OCI-LY1 (cell line): Measurements from ENCODE around the gene MBNL1.

Source experiments
- H2AFZ ChIP-seq: fragments of 200-600 bp; sonication (generic), shearing (Covaris generic); 2 replicates; pipeline ENCODE4 v1.6.0; 2014; ENCODE audit warnings: antibody characterized with exemption, mild to moderate bottlenecking, low read length
- H3F3A ChIP-seq: fragments of 200-600 bp; sonication (generic), shearing (Covaris generic); 2 replicates; pipeline ENCODE4 v1.6.0; 2014; ENCODE audit warnings: mild to moderate bottlenecking, antibody characterized with exemption, low read length, moderate library complexity; ENCODE audit not compliant: insufficient read depth
- H3K27ac ChIP-seq: fragments of 200-600 bp; sonication (generic); 2 replicates; pipeline ENCODE4 v1.5.1; 2014; ENCODE audit warnings: low read length, mixed run types, mild to moderate bottlenecking, low read depth; ENCODE audit not compliant: poor library complexity, severe bottlenecking
- H3K27me3 ChIP-seq: fragments of 200-600 bp; sonication (generic); 2 replicates; pipeline ENCODE4 v1.6.0; 2014; ENCODE audit warnings: antibody characterized with exemption, mild to moderate bottlenecking, low read length, moderate library complexity; ENCODE audit not compliant: insufficient read depth
- H3K36me3 ChIP-seq: fragments of 200-600 bp; sonication (generic); 2 replicates; pipeline ENCODE4 v1.6.1; 2014; ENCODE audit warnings: mild to moderate bottlenecking, antibody characterized with exemption, low read length, moderate library complexity, mixed read lengths; ENCODE audit not compliant: insufficient read depth
- H3K4me1 ChIP-seq: fragments of 200-600 bp; sonication (generic); 2 replicates; pipeline ENCODE4 v1.5.1; 2014; ENCODE audit warnings: mild to moderate bottlenecking, low read length, moderate library complexity; ENCODE audit not compliant: insufficient read depth, severe bottlenecking
- H3K4me2 ChIP-seq: fragments of 200-600 bp; sonication (generic), shearing (Covaris generic); 2 replicates; pipeline ENCODE4 v1.6.1; 2014; ENCODE audit warnings: low read length
- H3K4me3 ChIP-seq: fragments of 200-600 bp; sonication (generic); 2 replicates; pipeline ENCODE4 v1.5.1; 2014; ENCODE audit warnings: low read length, low read depth, mild to moderate bottlenecking, mixed read lengths; ENCODE audit not compliant: poor library complexity, severe bottlenecking
- H3K79me2 ChIP-seq: fragments of 200-600 bp; shearing (Covaris generic); 2 replicates; pipeline ENCODE4 v1.6.1; 2016; ENCODE audit warnings: mixed run types, low read length, mixed read lengths; ENCODE audit not compliant: insufficient read depth
- H3K9ac ChIP-seq: fragments of 200-600 bp; sonication (generic), shearing (Covaris generic); 2 replicates; pipeline ENCODE4 v1.6.1; 2014; ENCODE audit warnings: mild to moderate bottlenecking, low read length, mixed read lengths
- H3K9me2 ChIP-seq: fragments of 200-600 bp; sonication (generic), shearing (Covaris generic); 2 replicates; pipeline ENCODE4 v1.6.1; 2014; ENCODE audit warnings: low read depth, mild to moderate bottlenecking, low read length, mixed read lengths
- H3K9me3 ChIP-seq: fragments of 200-600 bp; shearing (Covaris generic); 2 replicates; pipeline ENCODE4 v1.6.1; 2014; ENCODE audit warnings: low read length, mixed read lengths
- H4K20me1 ChIP-seq: fragments of 200-600 bp; sonication (generic), shearing (Covaris generic); 2 replicates; pipeline ENCODE4 v1.6.0; 2016; ENCODE audit warnings: mild to moderate bottlenecking, low read length; ENCODE audit not compliant: insufficient read depth
- CTCF ChIP-seq: fragments of 200-600 bp; sonication (generic), shearing (Covaris generic); IDR thresholded peaks from 2 replicates; pipeline ENCODE4 v1.5.1; 2017; ENCODE audit warnings: mild to moderate bottlenecking, antibody characterized with exemption, low read length, moderate library complexity, mixed read lengths
- EZH2 ChIP-seq: fragments of 200-600 bp; sonication (generic), shearing (Covaris generic); IDR thresholded peaks from 2 replicates; pipeline ENCODE4 v1.8.0; 2017; ENCODE audit warnings: borderline replicate concordance, mixed run types, mild to moderate bottlenecking, antibody characterized with exemption, low read length, moderate library complexity, mixed read lengths

Gene MBNL1

GRCh38 chr3:152339881-152340505 lies 71.3 kb downstream of the MBNL1 start:
- Histone ChIP-seq H3K9me3 (no peaks in the 10 kb centered on the region), H3K9ac (no peak overlapping the region), H3K9me2 (no peaks in the 10 kb centered on the region), H4K20me1 (no peaks in the 10 kb centered on the region), H3K79me2 (peaks cover 83% of the 10 kb centered on the region), H3K36me3 (peaks cover 86% of the 10 kb centered on the region), H2AFZ (no peak overlapping the region), H3K27ac (no peak overlapping the region), H3K4me1 (no peaks in the 10 kb centered on the region), H3K27me3 (no peaks in the 10 kb centered on the region), H3K4me3 (no peak overlapping the region), H3K4me2 (no peak overlapping the region), H3F3A (no peaks in the 10 kb centered on the region)
- TF ChIP-seq EZH2 (no peak), CTCF (no peak)

- no peak overlapping the region for H3K4me3 ChIP-seq
- H3K9me2 ChIP-seq, result no peaks in the 10 kb centered on the region
- H2AFZ ChIP-seq, result no peak overlapping the region
- H3K9me3 ChIP-seq, result no peaks in the 10 kb centered on the region
- H4K20me1 ChIP-seq, result no peaks in the 10 kb centered on the region
- H3K79me2 ChIP-seq, result peaks cover 95% of the 10 kb centered on the region
- 0 out of 2 replicates have a peak, but pooled peaks cover 7% of the 10 kb centered on the region for H3F3A ChIP-seq
- no peak overlapping the region for H3K4me2 ChIP-seq
- no peaks in the 10 kb centered on the region for H3K27me3 ChIP-seq
- no peak for TF ChIP-seq CTCF
- no peak for TF ChIP-seq EZH2
- no peaks in the 10 kb centered on the region for H3K4me1 ChIP-seq
- H3K36me3 ChIP-seq, result peaks cover 80% of the 10 kb centered on the region
- H3K27ac ChIP-seq, result no peak overlapping the region
- H3K9ac ChIP-seq, result no peak overlapping the region
Measured at GRCh38 chr3:152345233-152345632, 76.5 kb downstream of the MBNL1 start.

GRCh38 chr3:152346058-152346457 lies 77.3 kb downstream of the MBNL1 start:
- no peaks in the 10 kb centered on the region for H3K4me1 ChIP-seq
- no peak overlapping the region for H3K27ac ChIP-seq
- H2AFZ ChIP-seq, result no peak overlapping the region
- H3K27me3 ChIP-seq, result no peaks in the 10 kb centered on the region
- peaks cover 77% of the 10 kb centered on the region for H3K36me3 ChIP-seq
- H3F3A ChIP-seq, result 0 out of 2 replicates have a peak, but pooled peaks cover 7% of the 10 kb centered on the region
- no peaks in the 10 kb centered on the region for H3K9me3 ChIP-seq
- TF ChIP-seq EZH2 (no peak), CTCF (no peak)
- H3K9ac ChIP-seq, result no peak overlapping the region
- H3K4me3 ChIP-seq, result no peak overlapping the region
- no peak overlapping the region for H3K4me2 ChIP-seq
- H4K20me1 ChIP-seq, result no peaks in the 10 kb centered on the region
- H3K79me2 ChIP-seq, result peaks cover 98% of the 10 kb centered on the region
- H3K9me2 ChIP-seq, result no peaks in the 10 kb centered on the region
